Erythroblast (primary cell): ENCODE data around the gene ADTRP.

Source experiments
- GATA1 ChIP-seq: IDR thresholded peaks from 2 replicates; pipeline ENCODE4 v1.6.1; 2011; ENCODE audit warnings: low read depth, mild to moderate bottlenecking, control low read depth, low read length, moderate library complexity
- POLR2A ChIP-seq: IDR thresholded peaks from 2 replicates; pipeline ENCODE4 v1.6.1; 2011; ENCODE audit warnings: mild to moderate bottlenecking, low read length

DNA sequence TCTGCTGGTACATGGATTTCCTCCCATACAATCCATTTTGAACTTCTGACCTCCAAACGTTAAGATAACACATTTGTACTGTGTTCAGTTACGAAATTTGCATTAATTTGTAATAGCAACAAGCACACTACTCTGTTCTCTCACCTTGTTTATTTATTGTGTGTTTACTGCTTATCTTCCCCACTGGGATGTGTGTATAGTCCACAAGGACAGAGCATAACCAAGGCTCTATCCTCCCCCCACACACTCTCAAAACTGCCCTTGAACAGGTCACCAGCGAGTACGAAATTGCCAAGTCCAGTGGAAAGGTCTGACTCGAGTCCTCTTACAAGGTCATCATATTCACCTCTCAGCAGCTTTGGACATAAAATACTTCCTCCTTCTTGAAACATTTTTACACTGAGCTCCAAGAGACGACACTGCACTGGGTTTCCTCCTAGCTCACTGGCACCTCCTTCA is 18.6 kb downstream of the ADTRP start:
- TF ChIP-seq POLR2A (no peak), GATA1 (no peak)
